Choroid plexus epithelial cell (primary cell): ENCODE results near the gene SPNS3.

Source experiments
- DNase-seq: peaks from one replicate; pipeline ENCODE4 v3.0.0-alpha.2; 2010; ENCODE audit warnings: low read depth
- H3K4me3 ChIP-seq: 2 replicates; pipeline ENCODE4 v1.5.1; 2011; ENCODE audit warnings: low read depth, mild to moderate bottlenecking, control low read depth, low read length, moderate library complexity
- CTCF ChIP-seq: conservative IDR thresholded peaks from 2 replicates; pipeline ENCODE4 v1.5.1; 2011; ENCODE audit warnings: low read depth, mild to moderate bottlenecking, control low read depth, inconsistent platforms, low read length, moderate library complexity

The SPNS3 gene

GRCh38 chr17:4433515-4434031 is at the start of gene SPNS3:
SPNS3 (plus strand) TSS chr17:4433940; CDS start chr17:4433968, 28 bp downstream.
- H3K4me3 ChIP-seq, result no peak within 1 kb of the TSS
- no peak for TF ChIP-seq CTCF
- no peak for DNase-seq

GRCh38 chr17:4386406-4386805 is 47.3 kb upstream of the SPNS3 start:
- no peak overlapping the region for H3K4me3 ChIP-seq
- no peak for TF ChIP-seq CTCF
- no peak for DNase-seq

- no peak for TF ChIP-seq CTCF
- H3K4me3 ChIP-seq, result no peak overlapping the region
- no peak for DNase-seq
Measured at GRCh38 chr17:4387137-4387536, 46.6 kb upstream of the SPNS3 start.

GRCh38 chr17:4389079-4389478 is 44.7 kb upstream of the SPNS3 start:
- no peak overlapping the region for H3K4me3 ChIP-seq
- TF ChIP-seq CTCF, result no peak
- DNase-seq, result no peak

- H3K4me3 ChIP-seq, result no peak overlapping the region
Measured at GRCh38 chr17:4393806-4394205, 39.9 kb upstream of the SPNS3 start.

GRCh38 chr17:4394208-4395110 is 39.3 kb upstream of the SPNS3 start:
- no peak for TF ChIP-seq CTCF
- H3K4me3 ChIP-seq, result no peak overlapping the region
- no peak for DNase-seq

More at GRCh38 chr17:4393806-4394205, 39.9 kb upstream of the SPNS3 start:
- DNase-seq, result no peak
- TF ChIP-seq CTCF, result no peak

- TF ChIP-seq CTCF, result no peak
- no peak for DNase-seq
- H3K4me3 ChIP-seq, result no peak overlapping the region
Measured at GRCh38 chr17:4395111-4395478, 38.6 kb upstream of the SPNS3 start.
